Activated CD4-positive, alpha-beta T cell treated with anti-CD3 and anti-CD28 coated beads, Interleukin-2, Interleukin-6, amounts not matched to agents 100 ng/mL and 50 ng/mL, durations not matched to agents 16 hours and 8 hours (primary cell): ENCODE results near the gene HNRNPA3.
"Not testable (repeated sequence)": the region's sequence is repeated elsewhere in the genome, so short reads cannot be mapped to it uniquely, and the experiment has no call there.

Experiments used
- DNase-seq: peaks from one replicate; pipeline ENCODE4 v3.0.0-alpha.2; 2020

HNRNPA3 gene

GRCh38 chr2:177212106-177212890 is at the start of gene HNRNPA3:
HNRNPA3 (plus strand) TSS chr2:177212794; CDS start chr2:177212800, 6 bp downstream.
- peak; percentile 100 for DNase-seq

- no peak for DNase-seq
These were observed 48.5 kb upstream of the HNRNPA3 start for GRCh38 chr2:177164131-177164530.

GRCh38 chr2:177164584-177165052 is 48.0 kb upstream of the HNRNPA3 start:
- peak; percentile 86 for DNase-seq

GRCh38 chr2:177165061-177165583 is 47.5 kb upstream of the HNRNPA3 start:
- DNase-seq, result peak; percentile 11

GRCh38 chr2:177165721-177166711 is 46.6 kb upstream of the HNRNPA3 start:
- DNase-seq, result peak; percentile 37

- DNase-seq, result peak; percentile 30
These were observed 42.6 kb upstream of the HNRNPA3 start for GRCh38 chr2:177169810-177170514.

- no peak for DNase-seq
These were observed 41.2 kb upstream of the HNRNPA3 start for GRCh38 chr2:177171418-177171865.

GRCh38 chr2:177172034-177172880 is 40.3 kb upstream of the HNRNPA3 start:
- no peak for DNase-seq

GRCh38 chr2:177174486-177174885 is 38.1 kb upstream of the HNRNPA3 start:
- no peak for DNase-seq

- no peak for DNase-seq
These were observed 36.5 kb upstream of the HNRNPA3 start for GRCh38 chr2:177175917-177176668.

- no peak for DNase-seq
These were observed 33.8 kb upstream of the HNRNPA3 start for GRCh38 chr2:177178797-177179196.

- DNase-seq, result no peak
These were observed 33.4 kb upstream of the HNRNPA3 start for GRCh38 chr2:177179227-177179626.

GRCh38 chr2:177179671-177180070 is 32.9 kb upstream of the HNRNPA3 start:
- not testable (repeated sequence) for DNase-seq

GRCh38 chr2:177180269-177181000 is 32.2 kb upstream of the HNRNPA3 start:
- no peak for DNase-seq

GRCh38 chr2:177183860-177184259 is 28.7 kb upstream of the HNRNPA3 start:
- no peak for DNase-seq

GRCh38 chr2:177184606-177185005 is 28.0 kb upstream of the HNRNPA3 start:
- no peak for DNase-seq

- DNase-seq, result not testable (repeated sequence)
These were observed 26.6 kb upstream of the HNRNPA3 start for GRCh38 chr2:177186038-177186437.

- DNase-seq, result no peak
These were observed 24.8 kb upstream of the HNRNPA3 start for GRCh38 chr2:177187631-177188312.
